Caco-2 (cell line): ENCODE results near the gene MYO19. TPM values are rescaled to one million over a fixed set of nuclear protein-coding genes. Genes with fewer than 3 reads are reported as not detected.

ENCODE experiments used
- BruUV-seq: library from RNA; stranded (reverse); fragments of 400-500 nt; replicated peaks from 2 replicates; lab custom pipeline; 2021; lab: Mats Ljungman, UMichigan
- CTCF ChIA-PET: fragments of 300-600 bp; sonication (Branson Sonifier 250); formaldehyde crosslinking; loops from one replicate; lab custom pipeline; 2022; ENCODE audit warnings: antibody characterized with exemption; lab: Charles Lee
- POLR2A ChIA-PET: fragments of 300-600 bp; sonication (Branson Sonifier 250); formaldehyde crosslinking; loops from one replicate; lab custom pipeline; 2022; ENCODE audit warnings: antibody characterized with exemption; lab: Charles Lee
- DNase-seq, 2 experiments: peaks; one replicate each; pipeline versions ENCODE4 v3.0.0 to v3.0.0-alpha.2; 2020 to 2022
- H3K27me3 ChIP-seq: replicated peaks from 2 replicates; pipeline ENCODE4 v1.6.0; 2011; ENCODE audit warnings: low read length; ENCODE audit not compliant: control insufficient read depth, insufficient read depth
- H3K36me3 ChIP-seq: 2 replicates; pipeline ENCODE4 v1.5.1; 2011; ENCODE audit warnings: low read length; ENCODE audit not compliant: control insufficient read depth, insufficient read depth
- H3K4me1 ChIP-seq: fragments of 250-450 bp; sonication (Bioruptor Pico); 2 replicates; pipeline ENCODE4 v1.5.1; 2020; ENCODE audit warnings: mild to moderate bottlenecking
- H3K4me3 ChIP-seq: 2 replicates; pipeline ENCODE4 v1.5.1; 2011; ENCODE audit warnings: low read depth, mild to moderate bottlenecking, control low read depth, low read length
- H3K9me3 ChIP-seq: fragments of 250-450 bp; sonication (Bioruptor Pico); 2 replicates; pipeline ENCODE4 v1.5.1; 2020; ENCODE audit warnings: mild to moderate bottlenecking, moderate library complexity
- H3K27ac Mint-ChIP-seq: one replicate; pipeline ENCODE4 v1.8.0; 2022; ENCODE audit warnings: mixed read lengths; ENCODE audit not compliant: unreplicated experiment
- H3K27me3 Mint-ChIP-seq: one replicate; pipeline ENCODE4 v1.8.0; 2022; ENCODE audit warnings: mixed read lengths; ENCODE audit not compliant: insufficient read depth, unreplicated experiment
- H3K36me3 Mint-ChIP-seq: one replicate; pipeline ENCODE4 v1.8.0; 2022; ENCODE audit warnings: mild to moderate bottlenecking, mixed read lengths; ENCODE audit not compliant: insufficient read depth, unreplicated experiment
- H3K4me1 Mint-ChIP-seq: one replicate; pipeline ENCODE4 v1.8.0; 2022; ENCODE audit warnings: low read depth, mixed read lengths; ENCODE audit not compliant: unreplicated experiment
- H3K4me3 Mint-ChIP-seq: one replicate; pipeline ENCODE4 v1.8.0; 2022; ENCODE audit warnings: mild to moderate bottlenecking, moderate library complexity, mixed read lengths; ENCODE audit not compliant: unreplicated experiment
- H3K9me3 Mint-ChIP-seq: one replicate; pipeline ENCODE4 v1.8.0; 2022; ENCODE audit warnings: mixed read lengths; ENCODE audit not compliant: unreplicated experiment
- CTCF ChIP-seq, 2 experiments: fragments of 200-600 bp in 1 of 2; IDR thresholded peaks; 1 replicate in 1 of 2; 2 replicates in 1 of 2; pipeline versions ENCODE4 v1.5.1 to v1.8.0; 2011 to 2022; ENCODE audit warnings: antibody characterized with exemption in 1 of 2, control low read depth in 1 of 2, inconsistent platforms in 1 of 2, low read depth in 1 of 2, low read length in 1 of 2, mild to moderate bottlenecking in 1 of 2, moderate library complexity in 1 of 2; ENCODE audit not compliant: insufficient read depth in 1 of 2, severe bottlenecking in 1 of 2, unreplicated experiment in 1 of 2
- intact Hi-C: fragments of 100-400 bp; cut with micrococcal nuclease; formaldehyde crosslinking; loops from one replicate; pipeline ENCODE4 v1.10.0; 2022; ENCODE audit not compliant: unreplicated experiment
- total RNA-seq: library from RNA; stranded (reverse); gene quantifications from 2 replicates; pipeline ENCODE4 v1.2.3, GENCODE V29; 2022

Gene MYO19
- total RNA-seq, 1 experiment from 2014 or later, result 153 TPM

DNA sequence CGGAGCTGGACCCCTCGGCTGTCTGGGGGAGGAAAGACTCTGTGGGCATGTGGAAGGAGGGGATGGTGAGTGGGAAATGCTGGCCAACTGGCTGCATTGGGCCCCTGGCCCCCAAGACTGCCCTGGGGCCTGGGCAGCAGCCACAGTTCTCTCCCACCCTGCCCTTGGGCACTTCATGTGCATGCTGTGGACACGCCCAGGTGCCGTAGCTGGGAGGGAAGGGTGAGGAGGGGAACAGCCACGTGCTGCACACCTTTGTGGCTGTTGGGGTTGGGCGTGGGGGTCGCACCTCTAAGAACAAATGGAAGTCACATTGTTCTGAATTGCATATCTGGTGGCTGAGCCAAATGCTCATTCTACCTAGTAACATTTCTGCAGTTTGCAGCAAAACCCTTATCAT lies 60.1 kb downstream of the MYO19 start:
- Mint-ChIP-seq H3K9me3 (no peaks in the 10 kb centered on the region), H3K27me3 (peaks cover 9% of the 10 kb centered on the region), H3K4me3 (no peak overlapping the region), H3K27ac (no peak overlapping the region), H3K36me3 (no peaks in the 10 kb centered on the region), H3K4me1 (peaks cover 5% of the 10 kb centered on the region)
- Histone ChIP-seq H3K27me3 (no peaks in the 10 kb centered on the region), H3K36me3 (no peaks in the 10 kb centered on the region), H3K4me3 (no peak overlapping the region), H3K4me1 (peaks cover 5% of the 10 kb centered on the region; the same call in 1 of the 2 replicates), H3K9me3 (no peaks in the 10 kb centered on the region)
- TF ChIP-seq CTCF (IDR thresholded peaks at IDR 0.05; ENCODE audit: insufficient read depth in 1 of 2, low read depth in 1 of 2, low read length in 1 of 2, severe bottlenecking in 1 of 2, unreplicated experiment in 1 of 2), result no peak
- no TSS peak for BruUV-seq
- no peak for DNase-seq
- POLR2A ChIA-PET, result no interaction called here
- intact Hi-C loops, result no loop called here
- CTCF ChIA-PET, result interaction anchor here (1.3 kb wide), 1 partner anchor 8 kb away, joined by 4 read pairs; no protein-coding TSS in a partner anchor

DNA sequence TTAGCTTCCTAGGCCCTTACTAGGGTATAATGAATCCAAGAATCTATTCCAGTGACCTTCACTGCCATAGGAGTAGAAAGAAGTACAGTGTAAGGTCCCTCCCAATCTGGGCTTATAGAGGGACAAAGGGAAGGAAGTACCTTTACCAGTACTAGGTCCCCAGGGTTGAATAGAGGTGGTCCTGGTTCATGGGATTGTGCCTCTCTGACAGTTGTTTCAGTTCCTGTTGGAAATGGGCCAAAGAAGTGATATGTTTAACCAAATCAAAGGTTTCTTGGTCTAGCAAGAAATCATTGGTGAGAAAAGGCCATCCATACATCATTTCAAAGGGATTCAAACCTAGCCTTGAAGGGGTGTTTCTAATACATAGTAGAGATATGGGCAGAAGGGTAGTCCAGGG lies 64.2 kb downstream of the MYO19 start:
- POLR2A ChIA-PET, result no interaction called here
- intact Hi-C loops, result no loop called here
- TF ChIP-seq CTCF (IDR thresholded peaks at IDR 0.05; ENCODE audit: insufficient read depth in 1 of 2, low read depth in 1 of 2, low read length in 1 of 2, severe bottlenecking in 1 of 2, unreplicated experiment in 1 of 2), result no peak
- Mint-ChIP-seq H3K9me3 (no peaks in the 10 kb centered on the region), H3K4me3 (no peak overlapping the region), H3K27me3 (peaks cover 15% of the 10 kb centered on the region), H3K36me3 (no peaks in the 10 kb centered on the region), H3K27ac (no peak overlapping the region), H3K4me1 (peaks cover 5% of the 10 kb centered on the region)
- Histone ChIP-seq H3K9me3 (no peaks in the 10 kb centered on the region), H3K27me3 (no peaks in the 10 kb centered on the region), H3K36me3 (no peaks in the 10 kb centered on the region), H3K4me1 (peaks cover 5% of the 10 kb centered on the region; the same call in 1 of the 2 replicates), H3K4me3 (no peak overlapping the region)
- no peak for DNase-seq
- CTCF ChIA-PET, result interaction anchor here (0.6 kb wide), 1 partner anchor 526 kb away, joined by 4 read pairs; no protein-coding TSS in a partner anchor
- no TSS peak for BruUV-seq

GRCh38 chr17:36469733-36470132 lies 64.9 kb downstream of the MYO19 start:
- H3K9me3 Mint-ChIP-seq, result no peaks in the 10 kb centered on the region
- no peak overlapping the region for H3K4me3 Mint-ChIP-seq
- Histone ChIP-seq H3K4me3 (no peak overlapping the region), H3K4me1 (peaks cover 5% of the 10 kb centered on the region; the same call in 1 of the 2 replicates), H3K9me3 (no peaks in the 10 kb centered on the region), H3K27me3 (no peaks in the 10 kb centered on the region), H3K36me3 (no peaks in the 10 kb centered on the region)
- intact Hi-C loops, result no loop called here
- no TSS peak for BruUV-seq
- POLR2A ChIA-PET, result no interaction called here
- no peak for DNase-seq
- no peak for TF ChIP-seq CTCF (IDR thresholded peaks at IDR 0.05; ENCODE audit: insufficient read depth in 1 of 2, low read depth in 1 of 2, low read length in 1 of 2, severe bottlenecking in 1 of 2, unreplicated experiment in 1 of 2)
- CTCF ChIA-PET, result no interaction called here
- peaks cover 14% of the 10 kb centered on the region for H3K27me3 Mint-ChIP-seq
- no peak overlapping the region for H3K27ac Mint-ChIP-seq
- no peaks in the 10 kb centered on the region for H3K36me3 Mint-ChIP-seq
- peaks cover 5% of the 10 kb centered on the region for H3K4me1 Mint-ChIP-seq
